ENCODE measurements around the gene CEP41.

DNA sequence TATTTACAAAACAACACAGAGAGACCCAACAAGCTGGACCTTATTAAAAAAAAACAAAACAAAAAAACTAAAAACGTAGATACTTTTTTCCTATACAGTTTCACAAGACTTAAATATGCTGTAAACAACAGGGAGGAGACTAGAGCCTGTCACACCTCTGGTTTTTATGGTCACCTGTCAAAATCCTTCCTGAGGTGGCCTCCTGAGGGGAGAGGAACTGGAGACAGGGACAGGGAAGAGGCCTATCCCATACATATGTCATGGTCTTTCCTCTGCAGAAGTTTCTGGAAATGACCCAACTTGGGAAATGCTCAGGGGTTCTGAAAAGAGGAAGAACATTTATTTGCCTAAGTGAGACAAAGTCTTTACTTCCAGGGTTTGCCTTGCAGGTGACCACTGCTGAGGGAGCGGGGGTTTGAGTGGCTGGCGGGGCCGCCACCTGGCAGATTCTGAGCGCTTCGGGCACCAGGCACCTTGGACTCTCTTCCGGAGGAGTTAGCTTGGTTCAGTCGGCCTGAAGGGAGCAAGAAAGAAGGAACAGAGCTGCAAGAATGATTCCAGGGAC, 42.2 kb downstream of the CEP41 start:
- no peak for TF ChIP-seq POLR2A (IDR thresholded peaks at IDR 0.05)
- no peak for TF ChIP-seq EP300 (IDR thresholded peaks at IDR 0.05)
- TF ChIP-seq CTCF (IDR thresholded peaks at IDR 0.05): no peak

Data from sigmoid colon (tissue), 4 donors.